Stimulated activated naive CD4-positive, alpha-beta T cell (primary cell): Measurements from ENCODE around the gene AQR.

Source experiments
- DNase-seq, 6 experiments: peaks; one replicate each; lab custom pipeline; 2025; lab: John Stamatoyannopoulos, UW

Gene AQR

GRCh38 chr15:34876640-34877039 lies 92.9 kb downstream of the AQR start:
- DNase-seq: no peak

GRCh38 chr15:34869110-34869509 lies 100.4 kb downstream of the AQR start:
- no peak for DNase-seq

GRCh38 chr15:34865531-34865930 lies 104.0 kb downstream of the AQR start:
- no peak for DNase-seq

- no peak for DNase-seq
These were observed 108.3 kb downstream of the AQR start for GRCh38 chr15:34861214-34861613.

- no peak for DNase-seq
These were observed 113.6 kb downstream of the AQR start for GRCh38 chr15:34855893-34856292.

- no peak for DNase-seq
These were observed 114.1 kb downstream of the AQR start for GRCh38 chr15:34855413-34855812.

GRCh38 chr15:34854232-34854631 lies 115.3 kb downstream of the AQR start:
- no peak for DNase-seq

- DNase-seq: no peak
These were observed 116.4 kb downstream of the AQR start for GRCh38 chr15:34853001-34853758.

- no peak for DNase-seq
These were observed 117.8 kb downstream of the AQR start for GRCh38 chr15:34851751-34852150.

- DNase-seq: no peak
These were observed 118.5 kb downstream of the AQR start for GRCh38 chr15:34851007-34851406.

- no peak for DNase-seq
These were observed 119.4 kb downstream of the AQR start for GRCh38 chr15:34850121-34850520.

- DNase-seq: no peak
These were observed 120.1 kb downstream of the AQR start for GRCh38 chr15:34849364-34849959.

- DNase-seq: no peak
These were observed 121.9 kb downstream of the AQR start for GRCh38 chr15:34847598-34847997.

GRCh38 chr15:34841262-34841725 lies 128.2 kb downstream of the AQR start:
- no peak for DNase-seq

GRCh38 chr15:34838282-34838681 lies 131.3 kb downstream of the AQR start:
- no peak for DNase-seq

- DNase-seq: no peak
These were observed 132.1 kb downstream of the AQR start for GRCh38 chr15:34837246-34838016.

- no peak for DNase-seq
These were observed 141.2 kb downstream of the AQR start for GRCh38 chr15:34828145-34828911.

- DNase-seq: no peak
These were observed 147.7 kb downstream of the AQR start for GRCh38 chr15:34821831-34822230.

GRCh38 chr15:34820110-34820509 lies 149.4 kb downstream of the AQR start:
- no peak for DNase-seq

GRCh38 chr15:34818526-34818925 lies 151.0 kb downstream of the AQR start:
- DNase-seq: no peak

- DNase-seq: no peak
These were observed 153.7 kb downstream of the AQR start for GRCh38 chr15:34815836-34816235.
